ENCODE results near the gene ATG2A.

Gene ATG2A

DNA sequence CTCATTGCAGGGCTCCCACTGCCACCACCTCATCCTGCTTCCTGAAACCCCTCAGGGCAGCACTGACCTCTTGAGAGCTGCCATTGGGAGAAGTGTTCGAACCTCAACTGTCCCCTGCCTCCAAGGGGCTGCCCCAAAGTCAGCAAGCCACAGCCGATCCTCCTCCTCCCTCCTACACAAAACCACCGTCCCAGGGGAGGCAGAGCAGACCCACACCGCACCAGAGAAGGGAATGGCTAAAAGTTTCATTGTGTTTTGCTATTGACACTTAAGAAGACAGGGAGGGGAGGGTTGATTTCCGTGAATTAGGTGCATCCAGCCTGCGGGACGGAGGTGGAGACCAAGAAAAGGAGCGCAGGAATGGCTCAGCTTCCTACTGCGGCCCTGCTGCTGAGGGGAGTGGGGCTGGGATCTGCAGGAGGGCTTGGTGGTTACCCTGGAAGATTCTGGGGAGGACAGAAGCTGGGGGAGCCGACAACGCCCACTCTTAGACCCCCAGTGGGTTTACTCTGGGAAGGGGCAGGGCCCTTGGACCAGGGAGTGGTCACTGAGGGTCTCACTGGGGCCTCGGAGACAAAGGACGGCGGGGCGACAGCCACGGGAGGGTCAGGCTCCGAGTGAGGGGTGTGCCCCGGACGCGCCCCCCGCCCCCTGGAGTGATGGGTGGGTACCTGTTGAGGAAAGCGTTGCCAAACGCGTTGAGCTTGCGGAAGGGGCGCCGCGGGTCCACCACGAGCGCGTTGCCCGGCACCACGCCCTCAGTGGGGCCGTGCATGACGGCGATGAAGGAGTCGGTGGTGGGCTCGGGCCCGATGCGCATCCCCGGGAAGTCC, 39.4 kb downstream of the ATG2A start:
- TF ChIP-seq CTCF (IDR thresholded peaks at IDR 0.05; ENCODE audit: control insufficient read depth, extremely low read depth, insufficient read depth): no peak
- no peak for DNase-seq (ENCODE audit: low read depth)
- H3K4me3 ChIP-seq (ENCODE audit: low read depth, low read length): peak overlapping the region; percentile 62

- peak overlapping the region; percentile 62 for H3K4me3 ChIP-seq (ENCODE audit: low read depth, low read length)
- no peak for DNase-seq (ENCODE audit: low read depth)
- TF ChIP-seq CTCF (IDR thresholded peaks at IDR 0.05; ENCODE audit: control insufficient read depth, extremely low read depth, insufficient read depth): no peak
Measured at GRCh38 chr11:64876835-64877341, 40.1 kb downstream of the ATG2A start.

GRCh38 chr11:64876229-64876750, 40.7 kb downstream of the ATG2A start:
- DNase-seq (ENCODE audit: low read depth): no peak
- H3K4me3 ChIP-seq (ENCODE audit: low read depth, low read length): no peak overlapping the region
- TF ChIP-seq CTCF (IDR thresholded peaks at IDR 0.05; ENCODE audit: control insufficient read depth, extremely low read depth, insufficient read depth): no peak

GRCh38 chr11:64875369-64876228, 41.4 kb downstream of the ATG2A start:
- no peak for DNase-seq (ENCODE audit: low read depth)
- no peak overlapping the region for H3K4me3 ChIP-seq (ENCODE audit: low read depth, low read length)
- TF ChIP-seq CTCF (IDR thresholded peaks at IDR 0.05; ENCODE audit: control insufficient read depth, extremely low read depth, insufficient read depth): 0 out of 2 replicates have a peak, but pooled peaks have one; percentile 11

DNA sequence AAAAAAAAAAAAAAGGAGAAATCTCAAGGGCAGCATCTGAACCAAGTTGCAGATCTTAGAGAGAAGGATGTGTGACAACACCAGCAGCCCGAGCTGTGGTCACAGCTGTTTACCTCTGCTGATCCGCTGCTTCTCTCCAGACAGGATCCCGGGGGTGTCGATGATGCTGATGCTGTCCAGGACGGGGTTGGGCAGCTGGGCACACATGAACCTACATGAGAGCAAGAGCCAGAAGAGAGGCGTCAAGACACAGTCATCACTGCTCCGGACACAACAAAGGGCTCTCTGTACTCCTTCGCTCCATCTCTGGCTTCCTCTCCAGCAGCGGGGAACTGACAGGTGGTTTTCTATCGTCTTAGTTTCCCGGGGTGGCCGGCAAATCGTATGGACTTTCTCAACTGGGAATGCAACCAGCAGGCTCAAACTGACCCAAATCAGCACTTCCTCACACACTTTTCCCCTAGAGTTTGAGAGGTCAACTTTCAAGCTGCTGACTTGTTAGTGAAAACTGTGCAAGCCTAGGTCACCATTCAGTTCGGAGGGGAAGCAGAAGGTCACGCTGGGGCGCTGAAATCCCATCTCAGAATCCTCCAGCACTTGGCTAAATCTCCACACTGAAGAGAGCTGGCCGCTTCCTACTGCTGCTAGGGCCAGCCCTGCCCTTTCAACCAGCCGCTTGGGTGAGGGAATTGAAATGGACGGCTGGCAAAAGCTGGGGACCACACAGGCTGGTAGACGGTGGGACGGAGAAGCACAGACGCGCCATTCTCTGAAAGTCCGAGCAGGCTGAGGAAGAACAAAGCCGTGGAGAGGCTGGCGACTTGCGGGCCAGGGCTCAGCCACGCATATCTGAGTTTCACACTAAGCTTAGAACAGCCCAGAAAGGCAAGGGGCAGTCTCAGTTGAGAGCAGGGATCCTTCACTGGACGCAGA, 42.4 kb downstream of the ATG2A start:
- DNase-seq (ENCODE audit: low read depth): no peak
- no peak overlapping the region for H3K4me3 ChIP-seq (ENCODE audit: low read depth, low read length)
- TF ChIP-seq CTCF (IDR thresholded peaks at IDR 0.05; ENCODE audit: control insufficient read depth, extremely low read depth, insufficient read depth): no peak

Measured in LNCaP clone FGC (cell line).